ENCODE measurements around the gene CCDC92B.

CCDC92B gene

DNA sequence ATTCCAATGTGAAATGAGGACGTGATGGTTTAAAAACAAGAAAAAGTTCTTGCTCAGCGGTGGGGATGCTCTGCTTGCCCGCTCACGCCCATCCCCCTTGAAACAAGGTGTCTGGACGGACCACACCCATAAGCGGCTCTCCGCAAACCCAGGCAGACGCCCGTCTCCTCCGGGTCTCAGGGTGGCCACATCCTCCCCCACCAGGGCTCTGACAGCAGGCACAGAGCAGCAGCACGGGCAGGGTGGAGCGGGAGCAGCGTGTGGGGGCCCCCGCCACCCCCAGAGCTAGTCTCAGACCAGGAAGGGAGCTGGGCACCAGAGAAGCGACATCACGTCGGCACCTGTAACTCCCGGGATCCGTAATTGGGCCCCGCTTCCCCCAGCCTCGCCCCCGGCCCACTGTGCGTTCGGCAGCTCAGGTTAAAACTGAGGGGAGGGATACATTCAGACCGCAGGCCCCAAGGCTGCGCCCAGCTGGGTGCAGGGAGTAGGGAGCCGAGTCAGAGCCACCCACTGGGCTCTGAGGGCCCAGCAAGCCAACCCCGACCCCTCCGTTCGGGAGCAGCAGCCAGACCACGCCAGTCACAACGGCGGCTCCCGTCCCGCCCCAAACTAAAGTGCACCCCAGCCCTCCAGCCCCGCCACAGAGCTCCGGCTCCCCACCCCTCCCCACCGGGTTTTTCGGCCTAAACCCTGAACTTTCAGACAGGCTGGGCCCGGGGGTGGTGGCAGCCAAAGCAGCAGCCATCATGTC is 59.9 kb downstream of the CCDC92B start:
- peak overlapping the region in 9 of 11 experiments; percentile 53 to 75 (median 66); a peak in 16 of 22 replicates for H3K9ac ChIP-seq
- peak overlapping the region; percentile 81 to 96 (median 90) for H3K4me2 ChIP-seq
- peaks cover 8 to 96% (median 88%) of the 10 kb centered on the region in 11 experiments; a peak in 21 of 22 replicates for H4K20me1 ChIP-seq
- TF ChIP-seq Cebpa-rat (IDR thresholded peaks at IDR 0.05), result no peak
- H3K27ac ChIP-seq, result peak overlapping the region in 8 of 11 experiments; percentile 39 to 69 (median 62); a peak in 13 of 22 replicates
- peaks cover 36 to 79% (median 63%) of the 10 kb centered on the region in 11 experiments for H3K36me3 ChIP-seq
- H3K27me3 ChIP-seq, result no peaks in the 10 kb centered on the region
- H3K4me3 ChIP-seq, result peak overlapping the region in 2 of 10 experiments; percentile 17 to 53; a peak in 2 of 20 replicates
- no peaks in the 10 kb centered on the region for H3K9me3 ChIP-seq (replicated peaks in 1 of 11)
- H3K4me1 ChIP-seq, result peaks cover 22 to 60% (median 44%) of the 10 kb centered on the region in 10 experiments

DNA sequence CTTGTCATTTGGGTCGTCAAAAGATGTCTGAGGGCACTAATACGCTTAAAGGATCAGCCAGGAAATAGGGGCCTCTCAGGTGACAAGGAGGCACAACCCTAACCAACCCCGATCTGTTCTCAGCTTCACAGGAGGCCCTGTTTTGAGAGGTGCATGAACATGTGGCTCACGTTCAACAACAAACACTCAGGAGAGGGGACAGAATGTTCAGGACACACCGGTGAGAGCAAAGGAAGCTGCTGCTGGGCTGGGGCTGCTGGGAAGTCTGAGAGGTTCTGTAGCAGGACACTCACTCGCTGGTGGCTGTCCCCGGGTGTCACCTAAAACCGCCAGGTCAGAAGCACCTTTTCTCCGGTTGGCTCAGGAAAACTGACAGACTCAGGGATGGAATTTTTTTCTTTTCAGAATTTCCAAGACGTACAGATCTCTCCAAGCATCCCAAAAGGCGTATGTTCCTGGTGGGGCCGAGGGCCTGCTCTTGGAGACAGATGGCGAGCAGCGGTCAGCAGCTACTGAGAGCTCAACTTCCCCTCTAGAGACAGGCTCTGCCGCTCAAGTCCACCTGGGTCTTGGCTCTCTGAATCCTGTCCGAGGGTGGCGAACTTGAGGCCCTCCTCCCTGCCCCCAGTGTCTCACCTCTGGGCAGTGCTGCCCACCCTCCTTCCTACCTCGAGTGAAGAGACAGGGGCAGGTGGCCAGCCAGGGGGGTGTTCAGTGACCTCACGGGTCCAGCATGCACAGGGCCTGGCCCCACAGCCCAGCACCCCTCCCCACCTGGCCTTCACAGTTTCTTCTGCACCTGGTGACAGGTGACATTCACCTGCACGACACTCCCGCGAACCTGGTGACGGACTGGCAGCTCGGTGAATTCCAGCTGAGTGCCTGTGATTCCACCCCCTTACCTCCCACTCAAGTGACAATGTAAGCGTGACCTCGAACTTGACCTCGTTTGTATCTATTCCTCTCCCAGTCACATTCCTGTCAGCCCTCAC is 60.8 kb downstream of the CCDC92B start:
- TF ChIP-seq Cebpa-rat (IDR thresholded peaks at IDR 0.05), result no peak
- H3K4me3 ChIP-seq, result no peak overlapping the region

DNA sequence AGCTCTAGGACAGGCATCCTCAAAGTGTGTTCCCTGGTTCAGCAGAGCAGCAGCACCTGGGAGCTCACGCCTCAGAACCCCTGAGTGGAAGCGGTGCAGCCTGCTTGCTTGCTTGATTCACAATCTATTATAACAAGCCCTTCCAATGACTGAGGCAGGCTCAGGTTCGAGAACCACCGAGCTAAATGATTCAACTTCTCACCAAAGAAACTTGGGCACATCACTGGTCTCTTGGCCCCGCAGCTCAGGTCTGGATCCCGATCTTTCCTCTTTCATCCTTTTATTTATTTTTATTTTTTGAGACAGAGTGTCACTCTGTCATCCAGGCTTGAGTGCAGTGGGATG is 62.4 kb downstream of the CCDC92B start:
- Histone ChIP-seq H3K27me3 (no peaks in the 10 kb centered on the region), H3K9me3 (replicated peaks in 1 of 11) (no peaks in the 10 kb centered on the region), H3K9ac (0 out of 22 replicates have a peak overlapping the region, but pooled peaks of 1 of the 11 experiments have one; percentile 19), H3K4me1 (peaks cover 22 to 43% (median 37%) of the 10 kb centered on the region in 10 experiments), H3K4me3 (no peak overlapping the region), H3K36me3 (peaks cover 39 to 80% (median 64%) of the 10 kb centered on the region in 11 experiments), H3K27ac (peak overlapping the region in 2 of 11 experiments; percentile 8 to 31; a peak in 1 of 22 replicates), H3K4me2 (no peak overlapping the region), H4K20me1 (peaks cover 28 to 89% (median 64%) of the 10 kb centered on the region in 11 experiments; a peak in 21 of 22 replicates)
- TF ChIP-seq Cebpa-rat (IDR thresholded peaks at IDR 0.05), result no peak

More for the DNA sequence above, 60.8 kb downstream of the CCDC92B start:
- Histone ChIP-seq H3K9ac (peak overlapping the region in 1 of 11 experiments; percentile 74; a peak in 2 of 22 replicates), H3K4me2 (peak overlapping the region in 3 of 11 experiments; percentile 92 to 94 (median 93); a peak in 4 of 22 replicates), H3K9me3 (replicated peaks in 1 of 11) (no peaks in the 10 kb centered on the region), H3K27ac (no peak overlapping the region; a peak in 1 of 22 replicates), H3K36me3 (peaks cover 38 to 80% (median 64%) of the 10 kb centered on the region in 11 experiments), H3K4me1 (peaks cover 22 to 53% (median 41%) of the 10 kb centered on the region in 10 experiments), H4K20me1 (peaks cover 17 to 97% (median 80%) of the 10 kb centered on the region in 11 experiments; a peak in 21 of 22 replicates), H3K27me3 (no peaks in the 10 kb centered on the region)

DNA sequence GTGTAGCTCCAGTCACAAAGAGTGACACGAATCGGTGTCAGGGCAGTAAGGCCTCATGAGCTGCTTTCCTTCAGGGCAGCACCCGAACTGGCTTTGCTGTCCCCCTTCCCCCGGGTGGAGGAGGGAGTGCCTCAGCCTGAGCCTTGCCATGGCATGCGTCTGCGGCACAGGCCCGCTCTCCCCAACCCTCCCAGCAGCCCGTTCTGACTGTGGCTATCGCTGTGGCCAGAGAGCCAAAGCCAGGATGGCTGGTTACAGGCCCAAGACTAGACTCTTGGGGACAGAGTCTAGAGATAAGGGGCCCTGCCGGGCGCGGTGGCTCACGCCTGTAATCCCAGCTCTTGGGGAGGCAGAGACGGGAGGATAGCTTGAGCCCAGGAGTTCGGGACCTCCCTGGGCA is 63.8 kb downstream of the CCDC92B start:
- peaks cover 14 to 34% (median 30%) of the 10 kb centered on the region in 10 experiments for H3K4me1 ChIP-seq
- peaks cover 41 to 82% (median 65%) of the 10 kb centered on the region in 11 experiments for H3K36me3 ChIP-seq
- H3K9ac ChIP-seq, result peak overlapping the region in 1 of 11 experiments; percentile 30; a peak in 1 of 22 replicates
- peak overlapping the region in 4 of 11 experiments; percentile 3 to 42 (median 20); a peak in 3 of 22 replicates for H3K27ac ChIP-seq
- no peak overlapping the region for H3K4me3 ChIP-seq
- no peak for TF ChIP-seq Cebpa-rat (IDR thresholded peaks at IDR 0.05)
- no peaks in the 10 kb centered on the region for H3K9me3 ChIP-seq (replicated peaks in 1 of 11)
- no peak overlapping the region for H3K4me2 ChIP-seq
- peaks cover 34 to 93% (median 64%) of the 10 kb centered on the region in 11 experiments; a peak in 21 of 22 replicates for H4K20me1 ChIP-seq
- H3K27me3 ChIP-seq, result no peaks in the 10 kb centered on the region

DNA sequence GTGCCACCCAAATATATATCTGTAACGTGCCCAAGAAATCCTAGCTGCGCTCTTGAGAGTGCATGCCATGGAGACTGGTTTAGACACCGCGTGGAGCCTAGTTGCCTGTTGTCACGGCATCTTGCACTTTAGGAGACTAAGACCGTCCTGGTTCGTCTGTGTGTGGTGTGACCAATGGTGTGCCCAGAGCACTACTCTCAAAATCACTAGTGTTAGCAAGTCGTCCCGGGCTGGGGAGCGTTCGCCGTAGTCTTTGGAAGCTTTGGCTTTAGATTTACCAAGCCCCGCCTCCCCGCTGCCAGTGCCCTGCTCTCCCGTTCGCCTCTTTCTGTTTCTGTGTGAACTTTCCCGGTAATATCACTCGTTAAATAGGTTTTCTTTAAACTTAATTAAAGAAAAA is 64.9 kb downstream of the CCDC92B start:
- H3K27me3 ChIP-seq, result no peaks in the 10 kb centered on the region
- no peak overlapping the region for H3K27ac ChIP-seq
- peaks cover 23 to 85% (median 70%) of the 10 kb centered on the region in 11 experiments; a peak in 21 of 22 replicates for H4K20me1 ChIP-seq
- H3K9ac ChIP-seq, result no peak overlapping the region
- no peak overlapping the region for H3K4me2 ChIP-seq
- no peaks in the 10 kb centered on the region for H3K9me3 ChIP-seq (replicated peaks in 1 of 11)
- TF ChIP-seq Cebpa-rat (IDR thresholded peaks at IDR 0.05), result no peak
- peaks cover 3 to 23% (median 18%) of the 10 kb centered on the region in 10 experiments; a peak in 19 of 20 replicates for H3K4me1 ChIP-seq
- peaks cover 52 to 82% (median 69%) of the 10 kb centered on the region in 11 experiments for H3K36me3 ChIP-seq
- H3K4me3 ChIP-seq, result no peak overlapping the region

DNA sequence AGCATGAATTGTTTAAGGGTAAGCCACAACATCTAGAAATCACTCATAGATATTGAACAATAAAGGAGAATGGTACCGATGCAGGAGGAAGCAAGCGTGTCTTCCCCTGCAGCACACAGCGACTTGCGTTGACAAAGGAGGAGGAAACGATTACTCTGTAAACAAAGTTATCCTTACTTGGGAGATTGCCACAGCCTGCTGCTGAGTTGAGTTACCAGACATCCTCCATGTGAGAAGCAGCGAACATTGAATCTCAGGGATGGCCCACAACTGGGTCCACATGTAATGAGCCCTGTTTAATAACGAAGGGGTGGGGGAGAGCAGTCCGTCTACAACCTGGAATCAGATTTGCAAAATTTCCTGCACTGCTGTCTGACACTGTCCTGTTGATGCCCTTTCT is 65.5 kb downstream of the CCDC92B start:
- Histone ChIP-seq H3K27ac (no peak overlapping the region), H3K4me1 (peaks cover 0 to 17% (median 13%) of the 10 kb centered on the region in 10 experiments; a peak in 14 of 20 replicates), H3K36me3 (peaks cover 57 to 82% (median 69%) of the 10 kb centered on the region in 11 experiments), H3K9ac (no peak overlapping the region; a peak in 1 of 22 replicates), H3K27me3 (no peaks in the 10 kb centered on the region), H3K4me2 (no peak overlapping the region), H3K9me3 (replicated peaks in 1 of 11) (no peaks in the 10 kb centered on the region), H4K20me1 (peaks cover 17 to 82% (median 64%) of the 10 kb centered on the region in 11 experiments; a peak in 21 of 22 replicates), H3K4me3 (no peak overlapping the region)
- no peak for TF ChIP-seq Cebpa-rat (IDR thresholded peaks at IDR 0.05)

DNA sequence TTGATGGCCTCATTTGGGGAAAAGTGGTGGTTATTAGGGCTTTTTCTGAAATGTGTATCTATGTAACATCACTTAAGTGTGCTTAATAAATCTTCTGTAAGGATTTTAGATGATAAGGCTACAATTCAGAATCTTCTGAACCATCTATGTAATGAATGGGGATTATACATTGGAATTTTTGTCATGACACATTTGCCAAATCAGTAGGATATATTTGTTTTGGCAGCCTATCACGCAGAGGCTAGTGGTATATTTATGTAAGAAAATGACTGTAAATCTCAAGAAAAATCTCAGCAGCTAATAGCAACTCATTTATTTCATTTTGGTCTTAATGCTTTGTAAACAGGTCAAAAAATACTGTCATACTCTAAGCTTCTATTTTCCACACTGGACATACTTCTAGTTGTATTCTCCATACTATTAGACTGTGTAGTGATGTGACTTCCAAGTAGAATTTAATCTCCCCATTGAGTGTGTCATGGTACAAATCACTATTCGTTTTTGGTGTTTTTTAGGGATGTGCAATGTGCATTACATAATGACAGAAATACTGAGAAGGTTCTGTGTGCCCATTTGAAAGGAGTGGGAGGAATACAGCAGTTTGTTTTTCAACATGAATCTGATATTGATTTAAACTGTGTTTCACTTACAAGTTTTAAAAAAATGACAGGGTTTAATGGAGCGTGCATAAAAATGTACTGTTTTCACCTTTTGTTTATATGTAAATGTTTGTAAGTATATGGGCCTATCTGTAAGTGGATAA is 67.1 kb downstream of the CCDC92B start:
- Histone ChIP-seq H3K27ac (no peak overlapping the region), H4K20me1 (peaks cover 10 to 87% (median 61%) of the 10 kb centered on the region in 11 experiments; a peak in 20 of 22 replicates), H3K9me3 (replicated peaks in 1 of 11) (no peaks in the 10 kb centered on the region), H3K4me3 (no peak overlapping the region), H3K9ac (no peak overlapping the region), H3K4me1 (peaks cover 0 to 15% (median 11%) of the 10 kb centered on the region in 10 experiments; a peak in 9 of 20 replicates), H3K4me2 (no peak overlapping the region), H3K36me3 (peaks cover 72 to 85% (median 78%) of the 10 kb centered on the region in 11 experiments), H3K27me3 (no peaks in the 10 kb centered on the region)
- no peak for TF ChIP-seq Cebpa-rat (IDR thresholded peaks at IDR 0.05)

DNA sequence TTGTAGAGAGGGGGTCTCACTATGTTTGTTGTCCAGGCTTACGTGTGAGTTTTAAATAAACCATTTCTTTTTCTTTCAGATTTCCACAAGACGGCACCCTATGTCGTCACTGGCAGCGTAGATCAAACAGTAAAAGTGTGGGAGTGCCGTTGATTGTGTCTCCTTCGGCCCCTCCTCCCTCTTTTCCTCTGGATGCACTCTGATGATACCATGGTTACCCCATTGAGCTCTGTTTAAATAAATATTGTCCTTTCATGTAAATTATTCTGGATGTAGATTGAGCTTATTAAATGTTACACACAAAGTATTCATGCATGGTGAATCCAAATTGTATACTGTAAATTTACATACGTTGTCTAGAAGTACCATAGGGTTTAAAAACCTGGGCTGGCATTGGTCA is 67.8 kb downstream of the CCDC92B start:
- Histone ChIP-seq H3K27me3 (no peaks in the 10 kb centered on the region), H3K4me3 (no peak overlapping the region), H4K20me1 (peaks cover 6 to 88% (median 62%) of the 10 kb centered on the region in 11 experiments; a peak in 20 of 22 replicates), H3K9ac (no peak overlapping the region), H3K27ac (no peak overlapping the region), H3K4me1 (peaks cover 0 to 12% (median 10%) of the 10 kb centered on the region in 10 experiments; a peak in 9 of 20 replicates), H3K36me3 (peaks cover 79 to 93% (median 85%) of the 10 kb centered on the region in 11 experiments), H3K4me2 (no peak overlapping the region), H3K9me3 (replicated peaks in 1 of 11) (no peaks in the 10 kb centered on the region)
- TF ChIP-seq Cebpa-rat (IDR thresholded peaks at IDR 0.05), result no peak
